Dedifferentiated amniotic fluid mesenchymal stem cell (primary cell): ENCODE measurements around the gene RCCD1.
A peak's percentile ranks its signal among the peaks of the same experiment; 100 is the strongest.

Experiments
- DNase-seq: peaks from one replicate; pipeline ENCODE4 v3.0.0-alpha.2; 2016; ENCODE audit errors: extremely low spot score

Gene RCCD1

GRCh38 chr15:90942354-90943120 lies 12.1 kb upstream of the RCCD1 start:
- no peak for DNase-seq

GRCh38 chr15:90945091-90945490 lies 9.6 kb upstream of the RCCD1 start:
- DNase-seq: no peak

- no peak for DNase-seq
These were observed 8.1 kb upstream of the RCCD1 start for GRCh38 chr15:90946538-90946937.

- DNase-seq: no peak
These were observed 7.6 kb upstream of the RCCD1 start for GRCh38 chr15:90946941-90947576.

- DNase-seq: no peak
These were observed 6.9 kb upstream of the RCCD1 start for GRCh38 chr15:90947577-90948357.

- no peak for DNase-seq
These were observed 6.2 kb upstream of the RCCD1 start for GRCh38 chr15:90948506-90948905.

GRCh38 chr15:90949979-90950675 lies 4.6 kb upstream of the RCCD1 start:
- no peak for DNase-seq

- no peak for DNase-seq
These were observed 4.0 kb upstream of the RCCD1 start for GRCh38 chr15:90950676-90951075.

- no peak for DNase-seq
These were observed 1.6 kb upstream of the RCCD1 start for GRCh38 chr15:90952901-90953677.

- no peak for DNase-seq
These were observed 555 bp upstream of the RCCD1 start for GRCh38 chr15:90953947-90954711.

- DNase-seq: no peak
These were observed 1.1 kb downstream of the RCCD1 start for GRCh38 chr15:90955624-90956273.

- DNase-seq: peak; percentile 39
These were observed 1.8 kb downstream of the RCCD1 start for GRCh38 chr15:90956274-90957030.

GRCh38 chr15:90957031-90957790 lies 2.5 kb downstream of the RCCD1 start:
- DNase-seq: no peak

GRCh38 chr15:90957791-90958190 lies 3.1 kb downstream of the RCCD1 start:
- DNase-seq: no peak

- no peak for DNase-seq
These were observed 4.4 kb downstream of the RCCD1 start for GRCh38 chr15:90959028-90959595.

GRCh38 chr15:90959894-90960293 lies 5.2 kb downstream of the RCCD1 start:
- DNase-seq: no peak

- DNase-seq: no peak
These were observed 5.8 kb downstream of the RCCD1 start for GRCh38 chr15:90960298-90961091.
